Measurements from ENCODE around the gene IL22.

- TF ChIP-seq SPI1 (IDR thresholded peaks at IDR 0.05; ENCODE audit: borderline replicate concordance, low read depth) (no peak), CTCF (IDR thresholded peaks at IDR 0.05; ENCODE audit: insufficient read depth, low read length) (no peak)
Observed at GRCh38 chr12:68245180-68246021, 8.0 kb downstream of the IL22 start.

Data from HL-60 (cell line).